Peyer's patch (tissue), 4 donors: ENCODE measurements around the gene HOXC5. TPM values are rescaled to one million over a fixed set of nuclear protein-coding genes. Genes with fewer than 3 reads are reported as not detected.

Experiments used
- DNase-seq, 3 donors: peaks; one replicate each; pipeline ENCODE4 v3.0.0-alpha.2; 2017 to 2019
- H3K27ac ChIP-seq, 4 donors: fragments of 200-600 bp; sonication (generic); one replicate each; pipeline ENCODE4 v1.5.1; 2016 to 2019
- H3K27me3 ChIP-seq, 2 donors: fragments of 200-600 bp; sonication (generic); one replicate each; pipeline ENCODE4 v1.5.1; 2019
- H3K36me3 ChIP-seq, 3 donors: fragments of 200-600 bp; sonication (generic); one replicate each; pipeline ENCODE4 v1.5.1; 2016 to 2019
- H3K4me1 ChIP-seq, 4 donors: fragments of 200-600 bp; sonication (generic); one replicate each; pipeline ENCODE4 v1.5.1; 2016 to 2019
- H3K4me3 ChIP-seq, 4 donors: fragments of 200-600 bp; sonication (generic); 1 replicate in 3 of 4; 2 replicates in 1 of 4; pipeline ENCODE4 v1.5.1; 2016 to 2019; ENCODE audit warnings: mild to moderate bottlenecking in 1 of 4
- H3K9me3 ChIP-seq, 4 donors: fragments of 200-600 bp; sonication (generic); one replicate each; pipeline ENCODE4 v1.5.1; 2016 to 2019; ENCODE audit warnings: mild to moderate bottlenecking in 1 of 4
- CTCF ChIP-seq, 6 experiments: fragments of 450-650 bp in 4 of 6; fragments of 200-600 bp in 2 of 6; sonication (generic) in 1 of 6; IDR thresholded peaks; one replicate each; pipeline ENCODE4 v1.5.1; 2017 to 2019; ENCODE audit warnings: antibody characterized with exemption in 6 of 6, mild to moderate bottlenecking in 3 of 6, moderate library complexity in 1 of 6
- POLR2A ChIP-seq, 2 donors: fragments of 450-650 bp; IDR thresholded peaks; one replicate each; pipeline ENCODE4 v1.5.1; 2017; ENCODE audit warnings: antibody characterized with exemption in 2 of 2, mild to moderate bottlenecking in 2 of 2, moderate library complexity in 2 of 2
- total RNA-seq, 4 donors: library from RNA; depleted of rRNA; stranded (reverse); fragments of >200 nt; gene quantifications; one replicate each; pipeline ENCODE4 v1.1.0, GENCODE V29; 2016

Gene HOXC5
- total RNA-seq, 4 donors from 2014 or later = not detected

- H3K9me3 ChIP-seq = peaks cover 0 to 5% (median 0%) of the 10 kb centered on the region in 4 donors
- no peaks in the 10 kb centered on the region for H3K36me3 ChIP-seq
- DNase-seq = no peak
- H3K4me1 ChIP-seq = peaks cover 4 to 38% (median 18%) of the 10 kb centered on the region in 4 donors
- H3K4me3 ChIP-seq = peak overlapping the region in 3 of 4 donors; percentile 0 to 56 (median 20)
- H3K27ac ChIP-seq = peak overlapping the region; percentile 30 to 83 (median 66)
- peaks cover 0 to 69% of the 10 kb centered on the region in 2 donors for H3K27me3 ChIP-seq
- no peak for TF ChIP-seq CTCF (IDR thresholded peaks at IDR 0.05)
- no peak for TF ChIP-seq POLR2A (IDR thresholded peaks at IDR 0.05)
Observed at GRCh38 chr12:53997204-53998109, 35.4 kb upstream of the HOXC5 start.

- no peaks in the 10 kb centered on the region for H3K36me3 ChIP-seq
- peak overlapping the region in 1 of 4 donors; percentile 56 for H3K4me3 ChIP-seq
- H3K27ac ChIP-seq = peak overlapping the region; percentile 30 to 83 (median 66)
- peaks cover 0 to 5% (median 0%) of the 10 kb centered on the region in 4 donors for H3K9me3 ChIP-seq
- H3K4me1 ChIP-seq = peaks cover 4 to 38% (median 18%) of the 10 kb centered on the region in 4 donors
- DNase-seq = no peak
- peaks cover 0 to 68% of the 10 kb centered on the region in 2 donors for H3K27me3 ChIP-seq
- TF ChIP-seq POLR2A (IDR thresholded peaks at IDR 0.05) (no peak), CTCF (IDR thresholded peaks at IDR 0.05) (no peak)
Observed at GRCh38 chr12:53998110-53998899, 34.5 kb upstream of the HOXC5 start.

- H3K36me3 ChIP-seq = no peaks in the 10 kb centered on the region
- TF ChIP-seq POLR2A (IDR thresholded peaks at IDR 0.05) = no peak
- no peak for TF ChIP-seq CTCF (IDR thresholded peaks at IDR 0.05)
- H3K4me3 ChIP-seq = peak overlapping the region in 2 of 4 donors; percentile 39 to 56
- H3K9me3 ChIP-seq = peaks cover 0 to 3% (median 0%) of the 10 kb centered on the region in 4 donors
- peak overlapping the region; percentile 30 to 83 (median 74) for H3K27ac ChIP-seq
- no peak for DNase-seq
- peaks cover 4 to 38% (median 18%) of the 10 kb centered on the region in 4 donors for H3K4me1 ChIP-seq
- peaks cover 0 to 63% of the 10 kb centered on the region in 2 donors for H3K27me3 ChIP-seq
Observed at GRCh38 chr12:53998900-53999236, 34.0 kb upstream of the HOXC5 start.

GRCh38 chr12:53999559-54000115 is 33.2 kb upstream of the HOXC5 start:
- DNase-seq = peak in 1 of 3 donors; percentile 68
- no peak for TF ChIP-seq CTCF (IDR thresholded peaks at IDR 0.05)
- TF ChIP-seq POLR2A (IDR thresholded peaks at IDR 0.05) = no peak
- H3K9me3 ChIP-seq = no peaks in the 10 kb centered on the region
- no peaks in the 10 kb centered on the region for H3K36me3 ChIP-seq
- peaks cover 0 to 55% of the 10 kb centered on the region in 2 donors for H3K27me3 ChIP-seq
- H3K4me1 ChIP-seq = peaks cover 4 to 30% (median 15%) of the 10 kb centered on the region in 4 donors
- H3K4me3 ChIP-seq = peak overlapping the region; percentile 38 to 56 (median 40)
- peak overlapping the region; percentile 73 to 83 (median 75) for H3K27ac ChIP-seq
